Colon (tissue), 2 donors: ENCODE measurements around the gene MPZ.
"Not testable (repeated sequence)": the region's sequence is repeated elsewhere in the genome, so short reads cannot be mapped to it uniquely, and the experiment has no call there.

Experiments used
- FAIRE-seq: peaks from 2 replicates; lab custom pipeline; 2012; peaks lifted over from hg19 to GRCh38; lab: Jason Lieb, UNC
- donor health status: control.
- donor health status: control.

The MPZ gene

GRCh38 chr1:161255302-161255701 lies 54.5 kb downstream of the MPZ start:
- FAIRE-seq, result not testable (repeated sequence)
